Mesenchymal stem cell (in vitro differentiated cells and primary cell): ENCODE measurements around the gene DGKH.
A peak's percentile ranks its signal among the peaks of the same experiment; 100 is the strongest.

Experiments
- DNase-seq: peaks from one replicate; pipeline ENCODE4 v3.0.0-alpha.2; 2013
- H2AFZ ChIP-seq: one replicate; pipeline ENCODE4 v1.6.1; 2013; ENCODE audit warnings: low read depth, mild to moderate bottlenecking, control low read depth, inconsistent platforms, low read length, moderate library complexity
- H2AK5ac ChIP-seq: 2 replicates; pipeline ENCODE4 v1.6.1; 2013; ENCODE audit warnings: low read length, moderate library complexity, mild to moderate bottlenecking, inconsistent platforms; ENCODE audit not compliant: severe bottlenecking
- H2BK120ac ChIP-seq: one replicate; pipeline ENCODE4 v1.6.1; 2013; ENCODE audit warnings: low read depth, mild to moderate bottlenecking, inconsistent platforms, low read length, moderate library complexity
- H2BK12ac ChIP-seq, 2 experiments: one replicate each; pipeline ENCODE4 v1.6.1; 2013; ENCODE audit warnings: inconsistent platforms in 2 of 2, low read length in 2 of 2, mild to moderate bottlenecking in 2 of 2, moderate library complexity in 2 of 2, control low read depth in 1 of 2
- H2BK15ac ChIP-seq: one replicate; pipeline ENCODE4 v1.6.1; 2013; ENCODE audit warnings: mild to moderate bottlenecking, low read depth, inconsistent platforms; ENCODE audit not compliant: poor library complexity, severe bottlenecking
- H2BK5ac ChIP-seq: 2 replicates; pipeline ENCODE4 v1.6.1; 2013; ENCODE audit warnings: low read depth, mild to moderate bottlenecking, low read length, control low read depth, inconsistent platforms; ENCODE audit not compliant: poor library complexity, severe bottlenecking
- H3K14ac ChIP-seq, 2 experiments: one replicate each; pipeline ENCODE4 v1.6.1; 2013; ENCODE audit warnings: inconsistent platforms in 2 of 2, low read length in 2 of 2, control low read depth in 1 of 2, mild to moderate bottlenecking in 1 of 2, moderate library complexity in 1 of 2
- H3K18ac ChIP-seq, 2 experiments: one replicate each; pipeline ENCODE4 v1.6.1; 2013; ENCODE audit warnings: inconsistent platforms in 2 of 2, low read length in 2 of 2, control low read depth in 1 of 2, low read depth in 1 of 2, mild to moderate bottlenecking in 1 of 2
- H3K23ac ChIP-seq, 2 experiments: one replicate each; pipeline ENCODE4 v1.6.1; 2013; ENCODE audit warnings: inconsistent platforms in 2 of 2, low read length in 2 of 2, mild to moderate bottlenecking in 2 of 2, moderate library complexity in 2 of 2, control low read depth in 1 of 2
- H3K27ac ChIP-seq: 2 replicates; pipeline ENCODE4 v1.5.1; 2013; ENCODE audit warnings: mild to moderate bottlenecking, moderate library complexity, low read length, control low read depth, inconsistent platforms; ENCODE audit not compliant: poor library complexity, severe bottlenecking
- H3K27me3 ChIP-seq, 2 experiments: 2 replicates each; pipeline versions ENCODE4 v1.6.1 to v1.7.0; 2013; ENCODE audit warnings: low read length in 2 of 2, mild to moderate bottlenecking in 2 of 2, moderate library complexity in 2 of 2, control low read depth in 1 of 2, inconsistent platforms in 1 of 2; ENCODE audit not compliant: control insufficient read depth in 1 of 2, insufficient read depth in 1 of 2
- H3K36me3 ChIP-seq, 2 experiments: 2 replicates each; pipeline versions ENCODE4 v1.6.1 to v1.7.0; 2013; ENCODE audit warnings: low read length in 2 of 2, control low read depth in 1 of 2, inconsistent platforms in 1 of 2, low read depth in 1 of 2, mild to moderate bottlenecking in 1 of 2; ENCODE audit not compliant: insufficient read depth in 2 of 2, control insufficient read depth in 1 of 2
- H3K4ac ChIP-seq, 2 experiments: one replicate each; pipeline ENCODE4 v1.6.1; 2013; ENCODE audit warnings: inconsistent platforms in 2 of 2, low read length in 2 of 2, mild to moderate bottlenecking in 2 of 2, moderate library complexity in 2 of 2, control low read depth in 1 of 2, low read depth in 1 of 2
- H3K4me1 ChIP-seq: 2 replicates; pipeline ENCODE4 v1.6.1; 2013; ENCODE audit warnings: low read depth, low read length, control low read depth; ENCODE audit not compliant: control insufficient read depth, insufficient read depth
- H3K4me2 ChIP-seq: 2 replicates; pipeline ENCODE4 v1.6.1; 2013; ENCODE audit warnings: low read length, mild to moderate bottlenecking, inconsistent platforms; ENCODE audit not compliant: poor library complexity, severe bottlenecking
- H3K4me3 ChIP-seq, 2 experiments: 2 replicates each; pipeline versions ENCODE4 v1.5.1 to v1.7.0; 2013; ENCODE audit warnings: low read length in 2 of 2, mild to moderate bottlenecking in 2 of 2, control low read depth in 1 of 2, low read depth in 1 of 2; ENCODE audit not compliant: insufficient read depth in 1 of 2
- H3K79me1 ChIP-seq: replicated peaks from 2 replicates; pipeline ENCODE4 v1.6.1; 2013; ENCODE audit warnings: mild to moderate bottlenecking, control low read depth, low read length, inconsistent platforms; ENCODE audit not compliant: poor library complexity, severe bottlenecking
- H3K9ac ChIP-seq: 2 replicates; pipeline ENCODE4 v1.7.0; 2013; ENCODE audit warnings: mild to moderate bottlenecking, low read length, moderate library complexity
- H3K9me3 ChIP-seq: 2 replicates; pipeline ENCODE4 v1.7.0; 2013; ENCODE audit warnings: mild to moderate bottlenecking, low read length; ENCODE audit not compliant: control insufficient read depth
- H4K8ac ChIP-seq: one replicate; pipeline ENCODE4 v1.6.1; 2013; ENCODE audit warnings: inconsistent platforms, mild to moderate bottlenecking, low read length, moderate library complexity
- H4K91ac ChIP-seq: one replicate; pipeline ENCODE4 v1.6.1; 2013; ENCODE audit warnings: mild to moderate bottlenecking, low read length, inconsistent platforms
- WGBS: methylation state at CpG from one replicate; pipeline ENCODE4 v1.1.7; 2013; ENCODE audit warnings: mixed read lengths; 5-methylcytosine and 5-hydroxymethylcytosine counted together

The DGKH gene

DNA sequence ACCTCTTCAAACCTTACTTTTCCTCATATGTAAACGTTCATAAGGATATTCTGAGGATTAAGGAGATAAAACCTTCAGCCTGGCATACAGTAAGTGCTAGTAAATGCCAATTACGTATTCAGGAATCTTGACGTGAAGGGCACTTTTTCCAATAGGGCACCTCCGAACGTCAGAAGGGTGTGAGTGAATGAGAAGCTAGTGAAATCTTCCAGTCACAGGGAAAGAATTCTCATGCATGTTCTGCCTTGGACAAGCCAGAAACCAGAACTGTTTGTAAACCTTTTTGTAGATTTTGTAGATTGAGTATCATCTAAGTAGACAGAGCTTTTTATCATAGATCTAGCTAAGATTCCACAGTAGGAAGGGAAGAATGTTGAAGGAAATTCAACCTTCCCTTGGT is 16.5 kb downstream of the DGKH start:
- Histone ChIP-seq H2BK15ac (no peak overlapping the region), H3K27ac (no peak overlapping the region), H3K4me2 (no peak overlapping the region), H2BK5ac (no peak overlapping the region), H3K4me1 (peaks cover 3% of the 10 kb centered on the region), H2BK120ac (no peak overlapping the region), H3K4ac (no peak overlapping the region), H3K36me3 (peaks cover 0 to 10% of the 10 kb centered on the region in 2 experiments), H3K4me3 (no peak overlapping the region), H4K91ac (no peak overlapping the region), H2BK12ac (no peak overlapping the region), H4K8ac (no peak overlapping the region), H3K18ac (no peak overlapping the region), H3K9me3 (no peaks in the 10 kb centered on the region), H2AFZ (no peak overlapping the region), H3K79me1 (peaks cover 24% of the 10 kb centered on the region), H3K23ac (no peak overlapping the region), H3K9ac (no peak overlapping the region), H3K27me3 (no peaks in the 10 kb centered on the region), H2AK5ac (no peak overlapping the region), H3K14ac (no peak overlapping the region)
- DNase-seq, result peak; percentile 34
- 85% methylated on average over 5 of the region's 5 CpGs for WGBS

- H3K4me1 ChIP-seq, result peaks cover 3% of the 10 kb centered on the region
- H3K23ac ChIP-seq, result no peak overlapping the region
- no peak overlapping the region for H4K91ac ChIP-seq
- no peak overlapping the region for H3K14ac ChIP-seq
- H3K18ac ChIP-seq, result no peak overlapping the region
- WGBS, result 94% methylated on average over 4 of the region's 4 CpGs
- no peak overlapping the region for H2BK5ac ChIP-seq
- no peak overlapping the region for H3K4me2 ChIP-seq
- no peak overlapping the region for H3K9ac ChIP-seq
- no peak for DNase-seq
- no peaks in the 10 kb centered on the region for H3K27me3 ChIP-seq
- H2AFZ ChIP-seq, result no peak overlapping the region
- no peak overlapping the region for H3K4ac ChIP-seq
- H2BK12ac ChIP-seq, result no peak overlapping the region
- peaks cover 0 to 10% of the 10 kb centered on the region in 2 experiments for H3K36me3 ChIP-seq
- no peak overlapping the region for H3K27ac ChIP-seq
- H2AK5ac ChIP-seq, result no peak overlapping the region
- H3K79me1 ChIP-seq, result peaks cover 24% of the 10 kb centered on the region
- no peak overlapping the region for H2BK15ac ChIP-seq
- no peak overlapping the region for H2BK120ac ChIP-seq
- H3K9me3 ChIP-seq, result no peaks in the 10 kb centered on the region
- H4K8ac ChIP-seq, result no peak overlapping the region
- no peak overlapping the region for H3K4me3 ChIP-seq
Observed at GRCh38 chr13:42065414-42065813, 17.0 kb downstream of the DGKH start.

GRCh38 chr13:42066542-42066941 is 18.1 kb downstream of the DGKH start:
- Histone ChIP-seq H3K23ac (no peak overlapping the region), H4K8ac (no peak overlapping the region), H2BK15ac (no peak overlapping the region), H2BK120ac (no peak overlapping the region), H2AK5ac (no peak overlapping the region), H3K9me3 (no peaks in the 10 kb centered on the region), H2AFZ (no peak overlapping the region), H3K36me3 (peaks cover under 1 to 10% of the 10 kb centered on the region in 2 experiments), H3K27ac (no peak overlapping the region), H3K4ac (no peak overlapping the region), H3K79me1 (peaks cover 22% of the 10 kb centered on the region), H2BK5ac (no peak overlapping the region), H2BK12ac (no peak overlapping the region), H3K27me3 (no peaks in the 10 kb centered on the region), H4K91ac (no peak overlapping the region), H3K4me1 (peaks cover 3% of the 10 kb centered on the region), H3K14ac (no peak overlapping the region), H3K4me2 (no peak overlapping the region), H3K18ac (no peak overlapping the region), H3K9ac (no peak overlapping the region), H3K4me3 (no peak overlapping the region)
- peak; percentile 84 for DNase-seq
- 31% methylated on average over 4 of the region's 5 CpGs for WGBS

DNA sequence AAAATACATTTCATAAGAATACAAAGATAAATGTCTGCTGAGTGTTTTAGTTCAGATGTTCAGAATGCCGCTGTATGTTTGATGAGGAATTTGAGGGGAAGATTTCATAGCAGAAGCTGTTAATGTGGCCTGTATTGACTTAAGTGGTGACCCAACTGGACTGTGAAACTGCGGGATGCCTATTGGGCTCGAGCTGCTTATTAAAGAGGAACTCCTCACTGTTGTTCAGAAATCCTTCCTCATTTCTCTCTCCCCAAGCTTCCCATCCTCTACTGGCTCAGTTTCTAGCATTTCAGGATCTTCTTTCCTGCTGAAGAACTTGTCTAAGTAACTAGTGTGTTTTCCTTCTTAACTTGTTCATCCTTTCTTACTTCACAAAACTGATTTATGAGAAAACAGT is 20.4 kb downstream of the DGKH start:
- H3K14ac ChIP-seq, result no peak overlapping the region
- H3K23ac ChIP-seq, result no peak overlapping the region
- H3K27ac ChIP-seq, result no peak overlapping the region
- H2AK5ac ChIP-seq, result no peak overlapping the region
- no peaks in the 10 kb centered on the region for H3K9me3 ChIP-seq
- H3K27me3 ChIP-seq, result no peaks in the 10 kb centered on the region
- no peak overlapping the region for H2BK120ac ChIP-seq
- peaks cover 2% of the 10 kb centered on the region for H3K4me1 ChIP-seq
- H4K8ac ChIP-seq, result no peak overlapping the region
- no peak overlapping the region for H3K18ac ChIP-seq
- H3K36me3 ChIP-seq, result peaks cover 3 to 7% of the 10 kb centered on the region in 2 experiments
- peaks cover 17% of the 10 kb centered on the region for H3K79me1 ChIP-seq
- WGBS, result 97% methylated on average over 3 of the region's 3 CpGs
- no peak overlapping the region for H2BK5ac ChIP-seq
- no peak for DNase-seq
- H2AFZ ChIP-seq, result no peak overlapping the region
- no peak overlapping the region for H3K4ac ChIP-seq
- H2BK12ac ChIP-seq, result no peak overlapping the region
- H2BK15ac ChIP-seq, result no peak overlapping the region
- H3K4me2 ChIP-seq, result no peak overlapping the region
- H3K4me3 ChIP-seq, result no peak overlapping the region
- no peak overlapping the region for H4K91ac ChIP-seq
- no peak overlapping the region for H3K9ac ChIP-seq
